ENCODE data around the gene APBB3. TPM values are rescaled to one million over a fixed set of nuclear protein-coding genes. Genes with fewer than 3 reads are reported as not detected.

APBB3 gene
- polyA plus RNA-seq, 1 donor from 2014 or later = 131 TPM

- H2AFZ ChIP-seq (ENCODE audit: low read depth, low read length) = no peak overlapping the region
- no peak overlapping the region for H3K4me2 ChIP-seq (ENCODE audit: low read length)
- H3K9me3 ChIP-seq (ENCODE audit: low read length) = no peaks in the 10 kb centered on the region
- H3K4me3 ChIP-seq (ENCODE audit: low read length) = no peak overlapping the region
- H3K9me2 ChIP-seq (ENCODE audit: insufficient read depth, low read length) = no peaks in the 10 kb centered on the region
- no peaks in the 10 kb centered on the region for H3F3A ChIP-seq (ENCODE audit: insufficient read depth, low read length, poor library complexity, severe bottlenecking)
- no peak for TF ChIP-seq RAD21 (conservative IDR thresholded peaks at IDR 0.05)
- TF ChIP-seq EZH2 (IDR thresholded peaks at IDR 0.05; ENCODE audit: borderline replicate concordance, insufficient read depth, low read length, poor library complexity, severe bottlenecking) = no peak
- TF ChIP-seq REST (IDR thresholded peaks at IDR 0.05; ENCODE audit: borderline replicate concordance) = no peak
- no peak for TF ChIP-seq TAF1 (IDR thresholded peaks at IDR 0.05; ENCODE audit: low read depth)
- no peak for TF ChIP-seq MXI1 (conservative IDR thresholded peaks at IDR 0.05; ENCODE audit: poor library complexity, severe bottlenecking)
- TF ChIP-seq CTCF (IDR thresholded peaks at IDR 0.05; ENCODE audit: poor library complexity, severe bottlenecking) = no peak
- no peak for TF ChIP-seq EP300 (conservative IDR thresholded peaks at IDR 0.05; ENCODE audit: poor library complexity, severe bottlenecking)
- TF ChIP-seq POLR2AphosphoS5 (IDR thresholded peaks at IDR 0.05) = no peak
- peaks cover 3% of the 10 kb centered on the region for H3K36me3 ChIP-seq (ENCODE audit: insufficient read depth, low read length)
- no peaks in the 10 kb centered on the region for H3K27me3 ChIP-seq (ENCODE audit: insufficient read depth, low read depth, low read length)
- H3K27ac ChIP-seq (ENCODE audit: low read length) = no peak overlapping the region
- H4K20me1 ChIP-seq (ENCODE audit: insufficient read depth) = no peaks in the 10 kb centered on the region
- no peak overlapping the region for H3K9ac ChIP-seq (ENCODE audit: low read length)
- H3K79me2 ChIP-seq (replicated peaks; ENCODE audit: insufficient read depth, low read length) = no peaks in the 10 kb centered on the region
These were observed 19.4 kb downstream of the APBB3 start for GRCh38 chr5:140544986-140545385.

GRCh38 chr5:140542972-140543371 lies 21.4 kb downstream of the APBB3 start:
- Histone ChIP-seq H3K4me2 (ENCODE audit: low read length) (no peak overlapping the region), H3K4me3 (ENCODE audit: low read length) (no peak overlapping the region), H3K27me3 (ENCODE audit: insufficient read depth, low read depth, low read length) (no peaks in the 10 kb centered on the region), H3K9ac (ENCODE audit: low read length) (no peak overlapping the region), H2AFZ (ENCODE audit: low read depth, low read length) (no peak overlapping the region), H3K9me2 (ENCODE audit: insufficient read depth, low read length) (no peaks in the 10 kb centered on the region), H3K27ac (ENCODE audit: low read length) (no peak overlapping the region), H3K9me3 (ENCODE audit: low read length) (no peaks in the 10 kb centered on the region), H4K20me1 (ENCODE audit: insufficient read depth) (no peaks in the 10 kb centered on the region), H3K79me2 (replicated peaks; ENCODE audit: insufficient read depth, low read length) (no peaks in the 10 kb centered on the region), H3F3A (ENCODE audit: insufficient read depth, low read length, poor library complexity, severe bottlenecking) (no peaks in the 10 kb centered on the region), H3K36me3 (ENCODE audit: insufficient read depth, low read length) (peaks cover 11% of the 10 kb centered on the region)
- no peak for TF ChIP-seq TAF1 (IDR thresholded peaks at IDR 0.05; ENCODE audit: low read depth)
- no peak for TF ChIP-seq RAD21 (conservative IDR thresholded peaks at IDR 0.05)
- no peak for TF ChIP-seq MXI1 (conservative IDR thresholded peaks at IDR 0.05; ENCODE audit: poor library complexity, severe bottlenecking)
- TF ChIP-seq EZH2 (IDR thresholded peaks at IDR 0.05; ENCODE audit: borderline replicate concordance, insufficient read depth, low read length, poor library complexity, severe bottlenecking) = no peak
- TF ChIP-seq SMC3 (conservative IDR thresholded peaks at IDR 0.05; ENCODE audit: poor library complexity) = no peak
- TF ChIP-seq REST (IDR thresholded peaks at IDR 0.05; ENCODE audit: borderline replicate concordance) = no peak
- TF ChIP-seq EP300 (conservative IDR thresholded peaks at IDR 0.05; ENCODE audit: poor library complexity, severe bottlenecking) = no peak
- no peak for TF ChIP-seq POLR2AphosphoS5 (IDR thresholded peaks at IDR 0.05)
- no peak for TF ChIP-seq CTCF (IDR thresholded peaks at IDR 0.05; ENCODE audit: poor library complexity, severe bottlenecking)

Measured in neural cell (in vitro differentiated cells).